Measurements from ENCODE around the gene MFSD12.

Gene MFSD12

GRCh38 chr19:3505598-3506383, 51.6 kb downstream of the MFSD12 start, which contains the start of gene FZR1:
Gene FZR1, plus strand, starts transcription at chr19:3506311. Its CDS starts 16,679 bp downstream, at chr19:3522990.
- DNase-seq, result peak; percentile 99

GRCh38 chr19:3504735-3505134, 52.7 kb downstream of the MFSD12 start:
- no peak for DNase-seq

- no peak for DNase-seq
Observed at GRCh38 chr19:3503036-3503572, 54.3 kb downstream of the MFSD12 start.

- no peak for DNase-seq
Observed at GRCh38 chr19:3501780-3502179, 55.6 kb downstream of the MFSD12 start.

GRCh38 chr19:3500429-3501101, 56.8 kb downstream of the MFSD12 start, which contains the start of gene DOHH:
Gene DOHH, minus strand, starts transcription at chr19:3500674. Its CDS starts 3,860 bp downstream, at chr19:3496814.
- DNase-seq, result peak; percentile 97

GRCh38 chr19:3499738-3500428, 57.5 kb downstream of the MFSD12 start:
- DNase-seq, result no peak

- DNase-seq, result no peak
Observed at GRCh38 chr19:3497757-3498520, 59.4 kb downstream of the MFSD12 start.

- DNase-seq, result no peak
Observed at GRCh38 chr19:3496392-3497273, 60.8 kb downstream of the MFSD12 start.

GRCh38 chr19:3494559-3494958, 62.8 kb downstream of the MFSD12 start:
- peak; percentile 73 for DNase-seq
